Measurements from ENCODE around the gene PEF1. TPM values are rescaled to one million over a fixed set of nuclear protein-coding genes. Genes with fewer than 3 reads are reported as not detected.

The PEF1 gene
- total RNA-seq, 1 experiment from 2014 or later = 88.4 TPM

DNA sequence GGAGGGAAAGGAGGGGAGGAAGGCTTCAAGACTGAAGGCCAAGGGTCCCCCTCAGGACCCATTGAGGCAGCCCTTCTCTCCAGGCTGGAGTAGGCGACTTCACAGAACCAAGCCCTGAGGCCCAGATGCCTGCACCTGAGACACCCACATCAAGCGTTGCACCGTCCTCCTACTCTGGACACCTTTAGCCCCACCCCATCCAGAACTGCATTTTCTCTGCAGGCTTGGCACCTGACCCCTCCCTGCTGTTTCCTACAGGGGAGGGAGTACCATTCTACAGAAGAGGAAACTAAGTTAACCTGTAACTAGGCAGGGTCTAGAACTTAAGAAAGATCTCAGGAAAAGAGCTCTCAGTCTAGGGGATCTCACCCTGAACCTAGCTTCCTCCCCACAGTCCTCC lies 12.0 kb downstream of the PEF1 start:
- no peak for ATAC-seq
- ChIA-PET CTCF (no interaction called here), POLR2A (ENCODE audit: unreplicated experiment) (no interaction called here)
- intact Hi-C loops (cut with micrococcal nuclease) = no loop called here
- Histone ChIP-seq H3F3A (ENCODE audit: low read length, unreplicated experiment) (no peaks in the 10 kb centered on the region), H3K36me3 (ENCODE audit: low read depth, low read length) (peaks cover 18% of the 10 kb centered on the region; the same call in 1 of the 2 replicates), H3K4me1 (ENCODE audit: insufficient read depth, low read length) (no peaks in the 10 kb centered on the region), H3K9me3 (ENCODE audit: low read length) (no peaks in the 10 kb centered on the region), H3K27me3 (ENCODE audit: low read length) (no peaks in the 10 kb centered on the region), H3K9ac (ENCODE audit: low read length) (no peak overlapping the region), H3K79me2 (ENCODE audit: low read length) (peaks cover 27% of the 10 kb centered on the region), H3K4me3 (ENCODE audit: low read length) (no peak overlapping the region), H4K20me1 (ENCODE audit: low read length) (peaks cover 4% of the 10 kb centered on the region; the same call in 1 of the 2 replicates), H3K4me2 (ENCODE audit: low read length) (no peak overlapping the region), H3K9me2 (replicated peaks; ENCODE audit: low read length) (no peaks in the 10 kb centered on the region), H3K27ac (ENCODE audit: low read length) (no peak overlapping the region), H2AFZ (ENCODE audit: low read length) (no peak overlapping the region)
- TF ChIP-seq EZH2phosphoT487 (IDR thresholded peaks at IDR 0.05; ENCODE audit: borderline replicate concordance, low read length) (no peak), EZH2 (IDR thresholded peaks at IDR 0.05; ENCODE audit: low read length, unreplicated experiment) (no peak)
- TF ChIP-seq, protein P1, sequence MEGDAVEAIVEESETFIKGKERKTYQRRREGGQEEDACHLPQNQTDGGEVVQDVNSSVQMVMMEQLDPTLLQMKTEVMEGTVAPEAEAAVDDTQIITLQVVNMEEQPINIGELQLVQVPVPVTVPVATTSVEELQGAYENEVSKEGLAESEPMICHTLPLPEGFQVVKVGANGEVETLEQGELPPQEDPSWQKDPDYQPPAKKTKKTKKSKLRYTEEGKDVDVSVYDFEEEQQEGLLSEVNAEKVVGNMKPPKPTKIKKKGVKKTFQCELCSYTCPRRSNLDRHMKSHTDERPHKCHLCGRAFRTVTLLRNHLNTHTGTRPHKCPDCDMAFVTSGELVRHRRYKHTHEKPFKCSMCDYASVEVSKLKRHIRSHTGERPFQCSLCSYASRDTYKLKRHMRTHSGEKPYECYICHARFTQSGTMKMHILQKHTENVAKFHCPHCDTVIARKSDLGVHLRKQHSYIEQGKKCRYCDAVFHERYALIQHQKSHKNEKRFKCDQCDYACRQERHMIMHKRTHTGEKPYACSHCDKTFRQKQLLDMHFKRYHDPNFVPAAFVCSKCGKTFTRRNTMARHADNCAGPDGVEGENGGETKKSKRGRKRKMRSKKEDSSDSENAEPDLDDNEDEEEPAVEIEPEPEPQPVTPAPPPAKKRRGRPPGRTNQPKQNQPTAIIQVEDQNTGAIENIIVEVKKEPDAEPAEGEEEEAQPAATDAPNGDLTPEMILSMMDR (conservative IDR thresholded peaks at IDR 0.05; ENCODE audit: low read depth, low read length) = no peak
- no TSS peak for BruUV-seq (replicated peaks)
- no peak for DNase-seq

GRCh38 chr1:31628931-31629556 lies 15.6 kb downstream of the PEF1 start:
- no peaks in the 10 kb centered on the region; the same call in 1 of the 2 replicates for H3K79me2 ChIP-seq (ENCODE audit: low read length)
- H3K9me3 ChIP-seq (ENCODE audit: low read length) = no peaks in the 10 kb centered on the region
- ChIA-PET POLR2A (ENCODE audit: unreplicated experiment) (no interaction called here), CTCF (no interaction called here)
- intact Hi-C loops (cut with micrococcal nuclease) = no loop called here
- DNase-seq (no peak), ATAC-seq (no peak)
- H3K27me3 ChIP-seq (ENCODE audit: low read length) = no peaks in the 10 kb centered on the region
- H3K36me3 ChIP-seq (ENCODE audit: low read depth, low read length) = peaks cover 18% of the 10 kb centered on the region; the same call in 1 of the 2 replicates
- H3K4me3 ChIP-seq (ENCODE audit: low read length) = no peak overlapping the region
- H2AFZ ChIP-seq (ENCODE audit: low read length) = no peak overlapping the region
- BruUV-seq (replicated peaks) = no TSS peak
- no peak overlapping the region for H3K27ac ChIP-seq (ENCODE audit: low read length)
- no peaks in the 10 kb centered on the region for H4K20me1 ChIP-seq (ENCODE audit: low read length)
- no peaks in the 10 kb centered on the region for H3F3A ChIP-seq (ENCODE audit: low read length, unreplicated experiment)
- TF ChIP-seq, protein P1 (conservative IDR thresholded peaks at IDR 0.05; ENCODE audit: low read depth, low read length) = no peak
- TF ChIP-seq EZH2 (IDR thresholded peaks at IDR 0.05; ENCODE audit: low read length, unreplicated experiment) = no peak
- no peak for TF ChIP-seq EZH2phosphoT487 (IDR thresholded peaks at IDR 0.05; ENCODE audit: borderline replicate concordance, low read length)
- no peak overlapping the region for H3K9ac ChIP-seq (ENCODE audit: low read length)
- no peaks in the 10 kb centered on the region for H3K9me2 ChIP-seq (replicated peaks; ENCODE audit: low read length)
- H3K4me2 ChIP-seq (ENCODE audit: low read length) = no peak overlapping the region
- no peaks in the 10 kb centered on the region for H3K4me1 ChIP-seq (ENCODE audit: insufficient read depth, low read length)

DNA sequence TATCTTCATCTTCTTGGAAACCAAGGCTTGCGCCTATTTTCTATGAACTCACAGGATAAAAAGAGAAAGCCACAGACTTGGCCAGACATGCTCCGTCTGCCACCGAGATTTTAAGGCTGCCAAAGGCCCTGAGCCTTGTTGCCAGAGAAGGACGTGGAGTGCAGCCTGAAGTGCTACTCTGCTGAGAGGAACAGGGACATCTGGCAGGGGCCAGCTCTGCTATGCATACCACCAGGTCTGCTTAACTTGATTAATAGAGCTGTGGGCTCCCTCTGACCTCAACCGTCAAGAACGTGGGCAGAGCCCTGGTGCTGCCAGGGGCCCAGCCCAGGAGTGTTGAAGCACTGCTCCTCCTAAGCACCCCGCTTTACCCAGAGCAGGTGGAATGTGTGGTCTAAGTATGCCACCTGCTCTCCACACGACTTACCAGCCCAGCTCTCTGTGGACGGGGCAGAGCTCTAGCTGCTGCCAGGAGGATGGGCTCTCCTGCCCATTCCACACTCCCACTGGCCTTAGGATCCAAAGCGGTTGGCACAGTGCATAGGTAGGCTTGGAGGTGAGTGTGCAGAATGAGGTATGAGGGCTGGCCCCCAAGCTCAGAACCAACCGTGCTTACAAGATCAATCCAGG lies 16.6 kb downstream of the PEF1 start:
- TF ChIP-seq, protein P1 (conservative IDR thresholded peaks at IDR 0.05; ENCODE audit: low read depth, low read length) = no peak
- TF ChIP-seq EZH2phosphoT487 (IDR thresholded peaks at IDR 0.05; ENCODE audit: borderline replicate concordance, low read length) (no peak), EZH2 (IDR thresholded peaks at IDR 0.05; ENCODE audit: low read length, unreplicated experiment) (no peak)
- H3K27me3 ChIP-seq (ENCODE audit: low read length) = no peaks in the 10 kb centered on the region
- H3K79me2 ChIP-seq (ENCODE audit: low read length) = no peaks in the 10 kb centered on the region
- H3F3A ChIP-seq (ENCODE audit: low read length, unreplicated experiment) = no peaks in the 10 kb centered on the region
- intact Hi-C loops (cut with micrococcal nuclease) = no loop called here
- no peaks in the 10 kb centered on the region for H3K9me3 ChIP-seq (ENCODE audit: low read length)
- H3K4me3 ChIP-seq (ENCODE audit: low read length) = no peak overlapping the region
- no peaks in the 10 kb centered on the region for H3K9me2 ChIP-seq (replicated peaks; ENCODE audit: low read length)
- POLR2A ChIA-PET (ENCODE audit: unreplicated experiment) = no interaction called here
- DNase-seq = no peak
- CTCF ChIA-PET = no interaction called here
- H4K20me1 ChIP-seq (ENCODE audit: low read length) = no peaks in the 10 kb centered on the region
- BruUV-seq (replicated peaks) = no TSS peak
- ATAC-seq = no peak
- no peak overlapping the region for H2AFZ ChIP-seq (ENCODE audit: low read length)
- H3K9ac ChIP-seq (ENCODE audit: low read length) = no peak overlapping the region
- H3K4me2 ChIP-seq (ENCODE audit: low read length) = no peak overlapping the region
- H3K36me3 ChIP-seq (ENCODE audit: low read depth, low read length) = peaks cover 17% of the 10 kb centered on the region; the same call in 1 of the 2 replicates
- no peaks in the 10 kb centered on the region for H3K4me1 ChIP-seq (ENCODE audit: insufficient read depth, low read length)
- H3K27ac ChIP-seq (ENCODE audit: low read length) = no peak overlapping the region
